ENCODE data around the gene OR52R1.

Gene OR52R1

DNA sequence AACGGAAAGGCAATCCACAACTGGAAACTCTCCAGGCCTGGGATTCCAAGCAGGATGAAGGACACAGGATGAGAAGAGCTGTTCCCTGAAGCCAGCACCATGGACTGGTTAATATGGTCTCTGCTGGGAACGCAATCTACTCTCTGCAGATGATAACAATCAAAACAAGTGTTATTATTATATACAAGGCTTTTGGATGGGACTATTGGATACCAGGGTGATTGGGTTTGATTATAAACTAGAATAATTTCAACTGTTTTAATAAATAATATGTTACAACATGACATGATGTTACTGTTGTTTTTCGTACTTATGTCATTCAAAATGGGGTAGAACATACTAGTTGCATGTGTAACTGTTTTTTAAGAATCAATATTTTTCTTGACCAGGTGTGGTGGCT is at the start of gene OR52R1:
Gene OR52R1, minus strand, starts transcription at position 101 of the 400 bp plus-strand sequence. Its CDS starts 0 bp downstream, at position 101.
- TF ChIP-seq, protein P1, sequence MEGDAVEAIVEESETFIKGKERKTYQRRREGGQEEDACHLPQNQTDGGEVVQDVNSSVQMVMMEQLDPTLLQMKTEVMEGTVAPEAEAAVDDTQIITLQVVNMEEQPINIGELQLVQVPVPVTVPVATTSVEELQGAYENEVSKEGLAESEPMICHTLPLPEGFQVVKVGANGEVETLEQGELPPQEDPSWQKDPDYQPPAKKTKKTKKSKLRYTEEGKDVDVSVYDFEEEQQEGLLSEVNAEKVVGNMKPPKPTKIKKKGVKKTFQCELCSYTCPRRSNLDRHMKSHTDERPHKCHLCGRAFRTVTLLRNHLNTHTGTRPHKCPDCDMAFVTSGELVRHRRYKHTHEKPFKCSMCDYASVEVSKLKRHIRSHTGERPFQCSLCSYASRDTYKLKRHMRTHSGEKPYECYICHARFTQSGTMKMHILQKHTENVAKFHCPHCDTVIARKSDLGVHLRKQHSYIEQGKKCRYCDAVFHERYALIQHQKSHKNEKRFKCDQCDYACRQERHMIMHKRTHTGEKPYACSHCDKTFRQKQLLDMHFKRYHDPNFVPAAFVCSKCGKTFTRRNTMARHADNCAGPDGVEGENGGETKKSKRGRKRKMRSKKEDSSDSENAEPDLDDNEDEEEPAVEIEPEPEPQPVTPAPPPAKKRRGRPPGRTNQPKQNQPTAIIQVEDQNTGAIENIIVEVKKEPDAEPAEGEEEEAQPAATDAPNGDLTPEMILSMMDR (IDR thresholded peaks at IDR 0.05; ENCODE audit: control extremely low read depth, extremely low read depth, low read depth, missing control alignments): no peak
- no peak for DNase-seq (ENCODE audit: extremely low spot score)
- ChIA-PET POLR2A (no interaction called here), CTCF (no interaction called here)

DNA sequence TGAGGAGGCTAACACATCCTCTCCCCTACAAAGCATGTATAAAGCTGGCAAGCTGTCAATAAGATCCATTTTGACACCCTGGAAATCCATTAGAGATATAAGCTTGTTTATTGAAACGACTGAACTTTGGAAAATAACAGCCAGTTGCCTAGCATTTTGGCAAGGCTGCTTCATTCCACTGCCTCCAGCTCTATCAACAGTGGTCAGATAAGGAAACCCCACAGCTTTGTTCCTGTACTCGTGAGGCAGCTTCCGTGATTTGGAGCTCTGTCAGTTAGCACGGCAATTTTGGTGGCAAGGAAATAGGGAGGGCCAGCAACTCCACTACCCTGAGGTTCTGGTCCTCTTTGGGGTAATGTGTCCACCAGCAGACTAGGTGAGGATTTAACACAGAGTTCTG is 46.9 kb upstream of the OR52R1 start:
- CTCF ChIA-PET: no interaction called here
- no peak for DNase-seq (ENCODE audit: extremely low spot score)
- POLR2A ChIA-PET: no interaction called here
- TF ChIP-seq, protein P1 (IDR thresholded peaks at IDR 0.05; ENCODE audit: control extremely low read depth, extremely low read depth, low read depth, missing control alignments): no peak

DNA sequence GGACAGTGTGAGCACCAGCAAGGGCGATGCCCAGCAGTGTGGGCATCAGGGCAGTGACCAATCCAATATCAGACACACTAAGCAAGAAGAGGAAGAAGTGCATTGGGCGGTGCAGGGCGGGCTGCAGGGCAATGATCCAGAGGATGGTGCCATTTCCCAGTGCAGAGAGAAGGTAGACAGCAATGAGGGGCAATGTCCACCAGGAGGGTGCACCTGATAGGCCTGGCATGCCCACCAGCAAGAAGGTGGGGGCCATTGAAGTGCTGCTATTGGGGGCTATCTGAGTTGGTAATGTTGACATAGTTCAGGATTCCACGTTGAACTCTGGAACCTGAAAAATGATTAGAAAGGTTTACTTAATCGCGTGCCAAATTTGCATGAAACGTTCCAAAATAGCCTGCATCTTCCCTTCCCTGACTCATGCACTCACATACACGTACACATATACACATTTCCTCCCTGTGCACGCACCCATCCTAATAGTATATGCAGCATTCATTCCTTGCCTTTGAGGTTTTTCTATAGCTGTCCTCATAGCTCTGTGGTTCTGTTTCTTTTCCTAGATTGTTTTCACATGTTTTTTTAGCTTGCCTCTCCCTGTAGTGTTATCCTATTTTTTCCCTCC is 44.8 kb upstream of the OR52R1 start, which contains the start of gene OR51S1:
Gene OR51S1, minus strand, starts transcription at position 301 of the 625 bp plus-strand sequence. Its CDS starts 0 bp downstream, at position 301.
- DNase-seq (ENCODE audit: extremely low spot score): no peak
- TF ChIP-seq, protein P1 (IDR thresholded peaks at IDR 0.05; ENCODE audit: control extremely low read depth, extremely low read depth, low read depth, missing control alignments): no peak
- ChIA-PET POLR2A (no interaction called here), CTCF (interaction anchor here (0.9 kb wide), 1 partner anchor 17 kb away, joined by 3 read pairs; no protein-coding TSS in a partner anchor)

DNA sequence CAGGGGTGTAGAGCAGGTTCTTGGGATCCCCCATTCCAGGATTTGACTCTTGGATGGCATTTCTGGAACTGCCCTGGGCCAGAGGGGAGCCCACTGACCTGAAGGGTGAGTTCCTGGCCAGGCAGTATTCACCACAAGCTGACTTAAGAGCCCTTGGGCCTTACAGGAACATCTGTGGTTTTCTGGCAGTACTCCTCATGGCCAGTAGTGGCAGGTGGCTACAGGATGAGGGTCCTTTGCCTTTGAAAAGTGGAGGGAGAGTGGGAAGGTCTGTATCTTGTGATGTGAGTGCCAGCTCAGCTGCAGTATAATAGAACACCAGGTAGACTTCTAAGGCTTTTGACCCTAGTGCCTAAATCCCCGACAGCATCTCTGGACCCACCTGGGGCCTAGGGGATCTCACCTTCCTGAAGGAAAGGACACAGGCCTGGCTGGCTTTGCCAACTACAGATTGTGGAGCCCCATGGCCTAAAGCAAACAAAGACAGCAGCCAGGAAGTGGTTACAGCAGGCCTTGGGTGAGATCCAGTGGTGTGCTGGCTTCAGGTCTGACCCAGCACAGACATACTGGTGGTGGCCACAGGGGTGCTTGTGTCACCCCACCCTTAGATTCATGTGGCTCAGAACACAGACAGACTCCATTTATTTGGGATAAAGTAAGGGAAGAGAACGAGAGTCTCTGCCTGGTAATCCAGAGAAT is 35.8 kb upstream of the OR52R1 start:
- TF ChIP-seq, protein P1 (IDR thresholded peaks at IDR 0.05; ENCODE audit: control extremely low read depth, extremely low read depth, low read depth, missing control alignments): no peak
- no peak for DNase-seq (ENCODE audit: extremely low spot score)
- ChIA-PET POLR2A (no interaction called here), CTCF (no interaction called here)

DNA sequence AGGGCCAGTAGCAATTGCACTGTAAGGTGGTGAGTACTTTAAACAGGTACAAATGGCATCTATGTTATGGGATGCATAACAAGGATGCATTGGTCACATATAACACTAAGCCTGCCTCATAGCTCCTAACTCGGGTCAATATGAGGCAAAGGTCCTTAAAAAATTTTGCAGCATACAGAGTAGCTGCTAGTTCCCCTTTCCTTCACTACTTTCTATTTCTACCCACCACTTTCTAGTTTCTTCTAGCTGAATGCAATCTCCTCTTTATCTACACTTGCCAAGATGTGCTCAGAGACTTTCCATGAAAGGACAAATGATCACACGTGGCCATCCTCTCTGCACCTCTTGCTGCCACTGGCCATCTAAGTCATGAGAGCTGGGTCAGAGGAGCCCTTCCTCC is 26.7 kb upstream of the OR52R1 start:
- POLR2A ChIA-PET: no interaction called here

DNA sequence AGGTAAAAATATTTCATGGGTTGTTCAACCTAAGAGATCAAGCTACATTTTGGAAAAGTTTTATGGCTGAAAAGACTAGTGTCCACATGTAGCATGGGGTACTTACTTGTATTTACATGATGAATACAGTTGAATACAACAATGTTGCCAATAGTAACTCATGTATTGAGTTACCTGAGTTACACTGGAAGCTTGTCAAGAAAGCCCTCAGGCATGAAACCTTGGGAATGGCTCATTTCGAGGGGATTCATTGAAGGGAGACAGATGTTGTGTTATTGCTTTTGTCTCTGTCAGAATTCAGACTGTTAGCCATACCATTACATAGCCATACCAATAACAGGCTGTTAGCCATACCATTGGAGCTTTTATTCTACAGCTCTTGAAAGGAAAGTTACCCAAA is 26.2 kb upstream of the OR52R1 start:
- no peak for DNase-seq (ENCODE audit: extremely low spot score)
- POLR2A ChIA-PET: no interaction called here
- CTCF ChIA-PET: interaction anchor here (0.9 to 2.0 kb wide), 2 partner anchors 15 to 194 kb away, joined by 5 to 6 read pairs; partner anchors contain the start of gene OR51D1
- TF ChIP-seq, protein P1 (IDR thresholded peaks at IDR 0.05; ENCODE audit: control extremely low read depth, extremely low read depth, low read depth, missing control alignments): no peak

More for the DNA sequence above, 26.7 kb upstream of the OR52R1 start:
- CTCF ChIA-PET: interaction anchor here (1.1 to 2.0 kb wide), 2 partner anchors 15 to 24 kb away, joined by 3 to 5 read pairs; no protein-coding TSS in a partner anchor
- TF ChIP-seq, protein P1 (IDR thresholded peaks at IDR 0.05; ENCODE audit: control extremely low read depth, extremely low read depth, low read depth, missing control alignments): no peak
- no peak for DNase-seq (ENCODE audit: extremely low spot score)
